DND-41 (cell line): ENCODE data around the gene AHCYL2.
"Not testable (repeated sequence)": the region's sequence is repeated elsewhere in the genome, so short reads cannot be mapped to it uniquely, and the experiment has no call there.

Experiments used
- ATAC-seq: fragments of 200-7000 bp; cut with Tn5 transposase; 3 replicates; pipeline ENCODE4 v1.9.1; 2021; ENCODE audit warnings: low read depth; ENCODE audit not compliant: insufficient read depth
- DNase-seq: peaks from one replicate; pipeline ENCODE4 v3.0.0-alpha.2; 2020
- H2AFZ ChIP-seq: 2 replicates; pipeline ENCODE4 v1.6.0; 2012; ENCODE audit warnings: low read depth, low read length
- H3K27ac ChIP-seq: 2 replicates; pipeline ENCODE4 v1.5.1; 2012; ENCODE audit warnings: low read length, inconsistent platforms
- H3K27me3 ChIP-seq: fragments of 200-600 bp; sonication (generic); 2 replicates; pipeline ENCODE4 v1.6.0; 2012; ENCODE audit warnings: low read length, mild to moderate bottlenecking, inconsistent platforms; ENCODE audit not compliant: insufficient read depth, poor library complexity
- H3K36me3 ChIP-seq: 2 replicates; pipeline ENCODE4 v1.5.1; 2012; ENCODE audit warnings: low read length, inconsistent platforms; ENCODE audit not compliant: insufficient read depth
- H3K4me1 ChIP-seq: 2 replicates; pipeline ENCODE4 v1.5.1; 2012; ENCODE audit warnings: mild to moderate bottlenecking, low read length; ENCODE audit not compliant: insufficient read depth
- H3K4me2 ChIP-seq: 2 replicates; pipeline ENCODE4 v1.6.0; 2012; ENCODE audit warnings: mild to moderate bottlenecking, moderate library complexity, low read length, inconsistent platforms; ENCODE audit not compliant: insufficient read depth
- H3K4me3 ChIP-seq, 2 experiments: fragments of 200-600 bp in 1 of 2; shearing (Covaris generic) in 1 of 2; 2 replicates each; pipeline ENCODE4 v1.5.1; 2012 to 2016; ENCODE audit warnings: inconsistent platforms in 2 of 2, low read length in 2 of 2, mild to moderate bottlenecking in 2 of 2, low read depth in 1 of 2, moderate library complexity in 1 of 2
- H3K79me2 ChIP-seq: 2 replicates; pipeline ENCODE4 v1.6.0; 2012; ENCODE audit warnings: low read length, inconsistent platforms; ENCODE audit not compliant: insufficient read depth
- H3K9ac ChIP-seq: 2 replicates; pipeline ENCODE4 v1.6.0; 2012; ENCODE audit warnings: low read depth, mild to moderate bottlenecking, inconsistent platforms, low read length, moderate library complexity
- H3K9me3 ChIP-seq: 2 replicates; pipeline ENCODE4 v1.5.1; 2012; ENCODE audit warnings: low read length, moderate library complexity, mild to moderate bottlenecking, inconsistent platforms; ENCODE audit not compliant: insufficient read depth, severe bottlenecking
- H4K20me1 ChIP-seq: 2 replicates; pipeline ENCODE4 v1.6.0; 2012; ENCODE audit warnings: low read length; ENCODE audit not compliant: insufficient read depth
- CTCF ChIP-seq: IDR thresholded peaks from 2 replicates; pipeline ENCODE4 v1.5.1; 2012; ENCODE audit warnings: borderline replicate concordance, low read length, moderate library complexity, mild to moderate bottlenecking; ENCODE audit not compliant: poor library complexity, severe bottlenecking; ENCODE audit errors: extremely low read depth
- EZH2 ChIP-seq: IDR thresholded peaks from 3 replicates; pipeline ENCODE4 v1.6.1; 2012; ENCODE audit warnings: borderline replicate concordance, low read depth, mild to moderate bottlenecking, moderate library complexity, low read length, inconsistent platforms; ENCODE audit not compliant: severe bottlenecking

AHCYL2 gene

GRCh38 chr7:129470411-129470810, 245.6 kb downstream of the AHCYL2 start:
- ATAC-seq (no peak), DNase-seq (no peak)
- Histone ChIP-seq H3K4me1 (no peaks in the 10 kb centered on the region), H3K79me2 (no peaks in the 10 kb centered on the region), H3K27me3 (no peaks in the 10 kb centered on the region), H3K9ac (no peak overlapping the region), H3K27ac (no peak overlapping the region), H4K20me1 (no peaks in the 10 kb centered on the region), H3K9me3 (no peaks in the 10 kb centered on the region), H3K4me3 (no peak overlapping the region), H2AFZ (no peak overlapping the region), H3K4me2 (no peak overlapping the region), H3K36me3 (no peaks in the 10 kb centered on the region)
- TF ChIP-seq CTCF (no peak), EZH2 (no peak)

- TF ChIP-seq EZH2 = no peak
- no peak for TF ChIP-seq CTCF
- H3K27ac ChIP-seq = no peak overlapping the region
- H3K9me3 ChIP-seq = no peaks in the 10 kb centered on the region
- DNase-seq (no peak), ATAC-seq (no peak)
- H3K4me1 ChIP-seq = no peaks in the 10 kb centered on the region
- H3K4me3 ChIP-seq = no peak overlapping the region
- H3K4me2 ChIP-seq = no peak overlapping the region
- no peak overlapping the region for H2AFZ ChIP-seq
- H3K79me2 ChIP-seq = no peaks in the 10 kb centered on the region
- no peak overlapping the region for H3K9ac ChIP-seq
- H3K27me3 ChIP-seq = no peaks in the 10 kb centered on the region
- H4K20me1 ChIP-seq = no peaks in the 10 kb centered on the region
- no peaks in the 10 kb centered on the region for H3K36me3 ChIP-seq
Measured at GRCh38 chr7:129471402-129471827, 246.6 kb downstream of the AHCYL2 start.

GRCh38 chr7:129475931-129476330, 251.1 kb downstream of the AHCYL2 start:
- H3K36me3 ChIP-seq, H4K20me1 ChIP-seq, H3K9me3 ChIP-seq, H3K27me3 ChIP-seq, H3K79me2 ChIP-seq, H2AFZ ChIP-seq, H3K4me2 ChIP-seq, H3K4me1 ChIP-seq, H3K9ac ChIP-seq, DNase-seq, H3K27ac ChIP-seq, H3K4me3 ChIP-seq, ATAC-seq: not testable (repeated sequence)

GRCh38 chr7:129476398-129476797, 251.6 kb downstream of the AHCYL2 start:
- H3K9ac ChIP-seq, ATAC-seq, H3K4me1 ChIP-seq, H4K20me1 ChIP-seq, DNase-seq, H3K9me3 ChIP-seq, H3K27me3 ChIP-seq, H3K27ac ChIP-seq, H2AFZ ChIP-seq, H3K4me3 ChIP-seq, H3K79me2 ChIP-seq, H3K36me3 ChIP-seq, H3K4me2 ChIP-seq: not testable (repeated sequence)
